ENCODE results near the gene EFR3B. TPM values are rescaled to one million over a fixed set of nuclear protein-coding genes. Genes with fewer than 3 reads are reported as not detected.

The EFR3B gene
- total RNA-seq, 4 donors from 2014 or later: 0.40 to 1.2 (median 0.65) TPM

GRCh38 chr2:25081237-25081790 lies 39.4 kb downstream of the EFR3B start:
- H3K27ac ChIP-seq: no peak overlapping the region
- H3K27me3 ChIP-seq: no peaks in the 10 kb centered on the region
- no peak for TF ChIP-seq POLR2A (IDR thresholded peaks at IDR 0.05)
- TF ChIP-seq CTCF (IDR thresholded peaks at IDR 0.05): no peak
- peaks cover 0 to 13% (median 0%) of the 10 kb centered on the region in 4 donors for H3K4me1 ChIP-seq
- no peak for DNase-seq
- H3K4me3 ChIP-seq: no peak overlapping the region
- H3K9me3 ChIP-seq: no peaks in the 10 kb centered on the region
- H3K36me3 ChIP-seq: no peaks in the 10 kb centered on the region

GRCh38 chr2:25082002-25082622 lies 40.2 kb downstream of the EFR3B start:
- Histone ChIP-seq H3K4me1 (peaks cover 0 to 13% (median 0%) of the 10 kb centered on the region in 4 donors), H3K27me3 (no peaks in the 10 kb centered on the region), H3K9me3 (no peaks in the 10 kb centered on the region), H3K4me3 (no peak overlapping the region), H3K27ac (no peak overlapping the region), H3K36me3 (no peaks in the 10 kb centered on the region)
- no peak for TF ChIP-seq POLR2A (IDR thresholded peaks at IDR 0.05)
- no peak for TF ChIP-seq CTCF (IDR thresholded peaks at IDR 0.05)
- DNase-seq: no peak

GRCh38 chr2:25085761-25086560 lies 44.1 kb downstream of the EFR3B start:
- Histone ChIP-seq H3K36me3 (no peaks in the 10 kb centered on the region), H3K27me3 (no peaks in the 10 kb centered on the region), H3K27ac (no peak overlapping the region), H3K4me1 (no peaks in the 10 kb centered on the region), H3K4me3 (no peak overlapping the region), H3K9me3 (no peaks in the 10 kb centered on the region)
- no peak for DNase-seq
- TF ChIP-seq CTCF (IDR thresholded peaks at IDR 0.05) (no peak), POLR2A (IDR thresholded peaks at IDR 0.05) (no peak)

- Histone ChIP-seq H3K4me3 (no peak overlapping the region), H3K27ac (no peak overlapping the region), H3K36me3 (no peaks in the 10 kb centered on the region), H3K9me3 (no peaks in the 10 kb centered on the region), H3K4me1 (no peaks in the 10 kb centered on the region), H3K27me3 (no peaks in the 10 kb centered on the region)
- no peak for TF ChIP-seq CTCF (IDR thresholded peaks at IDR 0.05)
- no peak for TF ChIP-seq POLR2A (IDR thresholded peaks at IDR 0.05)
- no peak for DNase-seq
Observed at GRCh38 chr2:25088817-25089516, 47.1 kb downstream of the EFR3B start.

- Histone ChIP-seq H3K36me3 (no peaks in the 10 kb centered on the region), H3K27ac (no peak overlapping the region), H3K4me1 (no peaks in the 10 kb centered on the region), H3K27me3 (no peaks in the 10 kb centered on the region), H3K4me3 (no peak overlapping the region), H3K9me3 (no peaks in the 10 kb centered on the region)
- DNase-seq: no peak
- TF ChIP-seq CTCF (IDR thresholded peaks at IDR 0.05): no peak
- TF ChIP-seq POLR2A (IDR thresholded peaks at IDR 0.05): no peak
Observed at GRCh38 chr2:25089605-25090315, 47.9 kb downstream of the EFR3B start.
